Inflammatory macrophage treated with lipopolysaccharide for 1 hour (primary cell): ENCODE results near the gene WASF2.
"Not testable (repeated sequence)": the region's sequence is repeated elsewhere in the genome, so short reads cannot be mapped to it uniquely, and the experiment has no call there.

Experiments
- DNase-seq, 2 donors: peaks; one replicate each; pipeline ENCODE4 v3.0.0-alpha.2; 2020 to 2022

The WASF2 gene

GRCh38 chr1:27447883-27448282, 42.1 kb downstream of the WASF2 start:
- no peak for DNase-seq

GRCh38 chr1:27447399-27447798, 42.6 kb downstream of the WASF2 start:
- no peak for DNase-seq

- DNase-seq: no peak
These were observed 43.4 kb downstream of the WASF2 start for GRCh38 chr1:27446496-27447020.

- DNase-seq: no peak
These were observed 44.6 kb downstream of the WASF2 start for GRCh38 chr1:27445177-27445936.

GRCh38 chr1:27444632-27445031, 45.3 kb downstream of the WASF2 start:
- DNase-seq: no peak

- no peak for DNase-seq
These were observed 50.8 kb downstream of the WASF2 start for GRCh38 chr1:27439150-27439549.

GRCh38 chr1:27438621-27439061, 51.3 kb downstream of the WASF2 start:
- peak; percentile 60 to 77 for DNase-seq

- peak; percentile 87 to 92 for DNase-seq
These were observed 53.5 kb downstream of the WASF2 start for GRCh38 chr1:27436204-27437159.

- peak; percentile 89 to 95 for DNase-seq
These were observed 54.3 kb downstream of the WASF2 start for GRCh38 chr1:27435566-27436203.

GRCh38 chr1:27433706-27434105, 56.3 kb downstream of the WASF2 start:
- DNase-seq: peak; percentile 64 to 67

GRCh38 chr1:27432725-27433124, 57.2 kb downstream of the WASF2 start:
- not testable (repeated sequence) for DNase-seq

- no peak for DNase-seq
These were observed 58.4 kb downstream of the WASF2 start for GRCh38 chr1:27431601-27431940.

- peak; percentile 74 to 88 for DNase-seq
These were observed 58.9 kb downstream of the WASF2 start for GRCh38 chr1:27430903-27431600.

GRCh38 chr1:27429029-27429425, 60.9 kb downstream of the WASF2 start:
- DNase-seq: no peak

GRCh38 chr1:27428316-27429028, 61.5 kb downstream of the WASF2 start:
- no peak for DNase-seq

- DNase-seq: no peak
These were observed 62.1 kb downstream of the WASF2 start for GRCh38 chr1:27427816-27428315.

GRCh38 chr1:27427329-27427728, 62.6 kb downstream of the WASF2 start:
- no peak for DNase-seq

GRCh38 chr1:27423709-27424108, 66.3 kb downstream of the WASF2 start:
- no peak for DNase-seq

- peak in 1 of 2 donors; percentile 66 for DNase-seq
These were observed 71.4 kb downstream of the WASF2 start for GRCh38 chr1:27418326-27419185.

GRCh38 chr1:27417713-27418112, 72.3 kb downstream of the WASF2 start:
- no peak for DNase-seq
